Vagina (tissue), 2 donors: ENCODE measurements around the gene RNU6-1. TPM values are rescaled to one million over a fixed set of nuclear protein-coding genes. Genes with fewer than 3 reads are reported as not detected.
A peak's percentile ranks its signal among the peaks of the same experiment; 100 is the strongest.

Experiments
- DNase-seq, 2 donors: peaks; one replicate each; pipeline ENCODE4 v3.0.0-alpha.2; 2017; ENCODE audit errors: extremely low spot score in 2 of 2
- H3K27ac ChIP-seq: fragments of 200-600 bp; sonication (generic); one replicate; pipeline ENCODE4 v1.5.1; 2019
- H3K27me3 ChIP-seq: fragments of 200-600 bp; sonication (generic); one replicate; pipeline ENCODE4 v1.5.1; 2019
- H3K36me3 ChIP-seq, 2 donors: fragments of 200-600 bp; sonication (generic); one replicate each; pipeline ENCODE4 v1.5.1; 2017 to 2019
- H3K4me1 ChIP-seq: fragments of 200-600 bp; sonication (generic); one replicate; pipeline ENCODE4 v1.5.1; 2019
- H3K4me3 ChIP-seq, 2 donors: fragments of 200-600 bp; sonication (generic); 1 replicate in 1 of 2; 2 replicates in 1 of 2; pipeline ENCODE4 v1.5.1; 2016 to 2019
- H3K9me3 ChIP-seq: fragments of 200-600 bp; sonication (generic); one replicate; pipeline ENCODE4 v1.5.1; 2019
- CTCF ChIP-seq, 3 experiments: fragments of 450-650 bp in 2 of 3; fragments of 200-600 bp in 1 of 3; sonication (generic) in 1 of 3; IDR thresholded peaks; one replicate each; pipeline ENCODE4 v1.5.1; 2017 to 2019; ENCODE audit warnings: antibody characterized with exemption in 3 of 3, mild to moderate bottlenecking in 2 of 3, moderate library complexity in 2 of 3
- POLR2A ChIP-seq, 2 donors: fragments of 450-650 bp; IDR thresholded peaks; one replicate each; pipeline ENCODE4 v1.6.1; 2017; ENCODE audit warnings: antibody characterized with exemption in 2 of 2, mild to moderate bottlenecking in 2 of 2, moderate library complexity in 2 of 2
- POLR2AphosphoS5 ChIP-seq, 2 donors: sonication (generic); formaldehyde crosslinking; IDR thresholded peaks; one replicate each; pipeline ENCODE4 v1.9.0; 2017; ENCODE audit warnings: antibody characterized with exemption in 2 of 2, mild to moderate bottlenecking in 2 of 2, low read depth in 1 of 2; ENCODE audit not compliant: insufficient read depth in 1 of 2
- intact Hi-C: fragments of 100-400 bp; cut with DNase I; formaldehyde crosslinking; loops from one replicate; pipeline ENCODE4 v1.15.1; 2023
- total RNA-seq: library from RNA; depleted of rRNA; stranded (reverse); fragments of >200 nt; gene quantifications from one replicate; pipeline ENCODE4 v1.2.3, GENCODE V29; 2016

Gene RNU6-1
- total RNA-seq, 1 donor from 2014 or later: not detected

GRCh38 chr15:67827562-67828277 is 12.1 kb downstream of the RNU6-1 start:
- Histone ChIP-seq H3K36me3 (no peaks in the 10 kb centered on the region), H3K9me3 (no peaks in the 10 kb centered on the region), H3K4me1 (peaks cover 65% of the 10 kb centered on the region), H3K27me3 (peaks cover 43% of the 10 kb centered on the region), H3K4me3 (peak overlapping the region in 1 of 2 donors; percentile 2), H3K27ac (no peak overlapping the region)
- DNase-seq: no peak
- no peak for TF ChIP-seq CTCF (IDR thresholded peaks at IDR 0.05)
- TF ChIP-seq POLR2A (IDR thresholded peaks at IDR 0.05): no peak
- no peak for TF ChIP-seq POLR2AphosphoS5 (IDR thresholded peaks at IDR 0.05; ENCODE audit: insufficient read depth in 1 of 2, low read depth in 1 of 2)
- intact Hi-C loops: no loop called here

- TF ChIP-seq POLR2AphosphoS5 (IDR thresholded peaks at IDR 0.05; ENCODE audit: insufficient read depth in 1 of 2, low read depth in 1 of 2) (no peak), POLR2A (IDR thresholded peaks at IDR 0.05) (no peak), CTCF (IDR thresholded peaks at IDR 0.05) (no peak)
- Histone ChIP-seq H3K4me1 (peaks cover 66% of the 10 kb centered on the region), H3K27ac (no peak overlapping the region), H3K9me3 (no peaks in the 10 kb centered on the region), H3K27me3 (peaks cover 50% of the 10 kb centered on the region), H3K4me3 (no peak overlapping the region), H3K36me3 (no peaks in the 10 kb centered on the region)
- intact Hi-C loops: no loop called here
- DNase-seq: no peak
Measured at GRCh38 chr15:67826717-67827561, 12.9 kb downstream of the RNU6-1 start.

- no peaks in the 10 kb centered on the region for H3K36me3 ChIP-seq
- no peak for DNase-seq
- TF ChIP-seq CTCF (IDR thresholded peaks at IDR 0.05) (no peak), POLR2A (IDR thresholded peaks at IDR 0.05) (no peak), POLR2AphosphoS5 (IDR thresholded peaks at IDR 0.05; ENCODE audit: insufficient read depth in 1 of 2, low read depth in 1 of 2) (no peak)
- H3K27ac ChIP-seq: no peak overlapping the region
- H3K4me1 ChIP-seq: peaks cover 68% of the 10 kb centered on the region
- peak overlapping the region in 1 of 2 donors; percentile 6 for H3K4me3 ChIP-seq
- peaks cover 59% of the 10 kb centered on the region for H3K27me3 ChIP-seq
- H3K9me3 ChIP-seq: no peaks in the 10 kb centered on the region
- intact Hi-C loops: no loop called here
Measured at GRCh38 chr15:67825881-67826716, 13.7 kb downstream of the RNU6-1 start.

- Histone ChIP-seq H3K27me3 (peaks cover 62% of the 10 kb centered on the region), H3K9me3 (no peaks in the 10 kb centered on the region), H3K36me3 (no peaks in the 10 kb centered on the region), H3K4me1 (peaks cover 72% of the 10 kb centered on the region), H3K4me3 (peak within 1 kb of the TSS in 1 of 2 donors; percentile 6), H3K27ac (no peak within 1 kb of the TSS)
- DNase-seq: no peak
- TF ChIP-seq CTCF (IDR thresholded peaks at IDR 0.05): no peak
- intact Hi-C loops: no loop called here
Measured at GRCh38 chr15:67824976-67825880, 14.6 kb downstream of the RNU6-1 start, which contains the start of gene SKOR1. Gene SKOR1, plus strand, starts transcription at chr15:67825509. Its CDS starts 94 bp downstream, at chr15:67825603.
